Endothelial cell of umbilical vein (primary cell): Measurements from ENCODE around the gene NRAS.

Experiments used
- EZH2 ChIP-seq: IDR thresholded peaks from 2 replicates; pipeline ENCODE4 v1.6.1; 2012; ENCODE audit warnings: borderline replicate concordance, low read depth, mild to moderate bottlenecking, moderate library complexity, low read length, inconsistent platforms; ENCODE audit not compliant: severe bottlenecking
- JUN ChIP-seq: IDR thresholded peaks from 2 replicates; pipeline ENCODE4 v1.6.1; 2011; ENCODE audit warnings: borderline replicate concordance, low read depth; ENCODE audit not compliant: insufficient read length, insufficient read depth
- MAX ChIP-seq: IDR thresholded peaks from 2 replicates; pipeline ENCODE4 v1.6.1; 2011; ENCODE audit not compliant: insufficient read depth, insufficient read length
- POLR2A ChIP-seq: IDR thresholded peaks from 2 replicates; pipeline ENCODE4 v1.6.1; 2012; ENCODE audit warnings: low read depth, mild to moderate bottlenecking, control low read depth, low read length
- POLR2AphosphoS5 ChIP-seq: IDR thresholded peaks from 2 replicates; pipeline ENCODE4 v1.6.1; 2012; ENCODE audit warnings: low read depth, mild to moderate bottlenecking, control low read depth, low read length, moderate library complexity; ENCODE audit not compliant: insufficient read depth
- TF ChIP-seq, protein P1 (sequence below), 2 donors: IDR thresholded peaks; 1 replicate in 1 of 2; 2 replicates in 1 of 2; pipeline ENCODE4 v1.5.1; 2011; ENCODE audit warnings: low read length in 2 of 2, mild to moderate bottlenecking in 2 of 2, moderate library complexity in 2 of 2, control low read depth in 1 of 2, inconsistent platforms in 1 of 2, low read depth in 1 of 2; ENCODE audit not compliant: insufficient read depth in 1 of 2; ENCODE audit errors: extremely low read depth in 1 of 2

GRCh38 chr1:114692947-114693346, 23.6 kb downstream of the NRAS start:
- TF ChIP-seq POLR2A, result no peak
- no peak for TF ChIP-seq EZH2
- TF ChIP-seq, protein P1, sequence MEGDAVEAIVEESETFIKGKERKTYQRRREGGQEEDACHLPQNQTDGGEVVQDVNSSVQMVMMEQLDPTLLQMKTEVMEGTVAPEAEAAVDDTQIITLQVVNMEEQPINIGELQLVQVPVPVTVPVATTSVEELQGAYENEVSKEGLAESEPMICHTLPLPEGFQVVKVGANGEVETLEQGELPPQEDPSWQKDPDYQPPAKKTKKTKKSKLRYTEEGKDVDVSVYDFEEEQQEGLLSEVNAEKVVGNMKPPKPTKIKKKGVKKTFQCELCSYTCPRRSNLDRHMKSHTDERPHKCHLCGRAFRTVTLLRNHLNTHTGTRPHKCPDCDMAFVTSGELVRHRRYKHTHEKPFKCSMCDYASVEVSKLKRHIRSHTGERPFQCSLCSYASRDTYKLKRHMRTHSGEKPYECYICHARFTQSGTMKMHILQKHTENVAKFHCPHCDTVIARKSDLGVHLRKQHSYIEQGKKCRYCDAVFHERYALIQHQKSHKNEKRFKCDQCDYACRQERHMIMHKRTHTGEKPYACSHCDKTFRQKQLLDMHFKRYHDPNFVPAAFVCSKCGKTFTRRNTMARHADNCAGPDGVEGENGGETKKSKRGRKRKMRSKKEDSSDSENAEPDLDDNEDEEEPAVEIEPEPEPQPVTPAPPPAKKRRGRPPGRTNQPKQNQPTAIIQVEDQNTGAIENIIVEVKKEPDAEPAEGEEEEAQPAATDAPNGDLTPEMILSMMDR (IDR thresholded peaks at IDR 0.05; ENCODE audit: extremely low read depth in 1 of 2, insufficient read depth in 1 of 2, low read depth in 1 of 2, low read length in 2 of 2), result no peak
- no peak for TF ChIP-seq POLR2AphosphoS5
- no peak for TF ChIP-seq JUN
- no peak for TF ChIP-seq MAX
